HepG2 (cell line): ENCODE measurements around the gene TMEM114. TPM values are rescaled to one million over a fixed set of nuclear protein-coding genes. Genes with fewer than 3 reads are reported as not detected.

Experiments used
- EHMT2 ChIP-seq: fragments of 200-600 bp; sonication (generic); IDR thresholded peaks from 2 replicates; pipeline ENCODE4 v1.7.0; 2017; ENCODE audit warnings: antibody characterized with exemption, low read depth, low read length, borderline replicate concordance
- HDAC1 ChIP-seq: sonication (generic); formaldehyde crosslinking; IDR thresholded peaks from 2 replicates; pipeline ENCODE4 v1.5.1; 2020; ENCODE audit warnings: mild to moderate bottlenecking, missing genetic modification reagents
- MIXL1 ChIP-seq: IDR thresholded peaks from 2 replicates; pipeline ENCODE4 v1.6.1; 2016
- RFX1 ChIP-seq: fragments of 450-650 bp; IDR thresholded peaks from 2 replicates; pipeline ENCODE4 v1.6.1; 2017
- TIGD3 ChIP-seq: sonication (generic); formaldehyde crosslinking; IDR thresholded peaks from 2 replicates; pipeline ENCODE4 v1.5.1; 2020; ENCODE audit warnings: mild to moderate bottlenecking, missing genetic modification reagents, borderline replicate concordance
- ZFP36L1 ChIP-seq: sonication (generic); formaldehyde crosslinking; IDR thresholded peaks from 2 replicates; pipeline ENCODE4 v1.8.0; 2022; ENCODE audit warnings: mild to moderate bottlenecking, missing genetic modification reagents, moderate library complexity
- ZKSCAN8 ChIP-seq: IDR thresholded peaks from 2 replicates; pipeline ENCODE4 v1.6.1; 2016; ENCODE audit warnings: borderline replicate concordance, missing genetic modification reagents, missing compliant biosample characterization
- ZMYM3 ChIP-seq: sonication (generic); formaldehyde crosslinking; IDR thresholded peaks from 2 replicates; pipeline ENCODE4 v1.5.1; 2020; ENCODE audit warnings: mild to moderate bottlenecking, missing genetic modification reagents
- ZNF138 ChIP-seq: sonication (generic); formaldehyde crosslinking; IDR thresholded peaks from 2 replicates; pipeline ENCODE4 v1.5.0; 2020; ENCODE audit warnings: mild to moderate bottlenecking, low read depth, missing genetic modification reagents
- ZNF256 ChIP-seq: sonication (generic); formaldehyde crosslinking; conservative IDR thresholded peaks from 2 replicates; pipeline ENCODE4 v1.4.0; 2020; ENCODE audit warnings: missing genetic modification reagents
- ZNF512 ChIP-seq: sonication (generic); formaldehyde crosslinking; IDR thresholded peaks from 2 replicates; pipeline ENCODE4 v1.4.0; 2020; ENCODE audit warnings: mild to moderate bottlenecking, missing genetic modification reagents
- polyA plus RNA-seq, 8 experiments: library from polyadenylated mRNA; depleted of rRNA in 3 of 8; stranded (reverse) in 7 of 8; unstranded in 1 of 8; fragments of >200 nt; fragmentation: Illumina TruSeq in 4 of 8; extraction: Trizol in 4 of 8; gene quantifications; 2 replicates each; pipeline versions ENCODE4 v1.2.1 to v1.2.3, GENCODE V29; 2011 to 2016; ENCODE audit warnings: low read depth in 4 of 8, missing spikeins in 1 of 8, mixed read lengths in 1 of 8; ENCODE audit not compliant: insufficient read depth in 1 of 8
- total RNA-seq, 5 experiments: library from RNA; depleted of rRNA; stranded (reverse); fragments of >200 nt; fragmentation: Illumina TruSeq; extraction: Trizol; gene quantifications; 2 replicates each; pipeline ENCODE4 v1.2.3, GENCODE V29; 2016; ENCODE audit warnings: low read depth in 1 of 5
- TF ChIP-seq, protein P1 (sequence below): sonication (generic); formaldehyde crosslinking; IDR thresholded peaks from 2 replicates; pipeline ENCODE4 v1.4.0; 2020; ENCODE audit warnings: missing genetic modification reagents, mild to moderate bottlenecking, borderline replicate concordance
- TF ChIP-seq, protein P2 (sequence below): sonication (generic); formaldehyde crosslinking; IDR thresholded peaks from 2 replicates; pipeline ENCODE4 v1.9.0; 2021; ENCODE audit warnings: mild to moderate bottlenecking, missing genetic modification reagents
- TF ChIP-seq, protein P3 (sequence below): sonication (generic); formaldehyde crosslinking; IDR thresholded peaks from 2 replicates; pipeline ENCODE4 v1.5.0; 2020; ENCODE audit warnings: mild to moderate bottlenecking, missing genetic modification reagents

TMEM114 gene
- total and polyA plus RNA-seq, 2 of the 13 experiments (the other 11 are each of a cell fraction or from before 2014, with no cell fraction given): not detected

DNA sequence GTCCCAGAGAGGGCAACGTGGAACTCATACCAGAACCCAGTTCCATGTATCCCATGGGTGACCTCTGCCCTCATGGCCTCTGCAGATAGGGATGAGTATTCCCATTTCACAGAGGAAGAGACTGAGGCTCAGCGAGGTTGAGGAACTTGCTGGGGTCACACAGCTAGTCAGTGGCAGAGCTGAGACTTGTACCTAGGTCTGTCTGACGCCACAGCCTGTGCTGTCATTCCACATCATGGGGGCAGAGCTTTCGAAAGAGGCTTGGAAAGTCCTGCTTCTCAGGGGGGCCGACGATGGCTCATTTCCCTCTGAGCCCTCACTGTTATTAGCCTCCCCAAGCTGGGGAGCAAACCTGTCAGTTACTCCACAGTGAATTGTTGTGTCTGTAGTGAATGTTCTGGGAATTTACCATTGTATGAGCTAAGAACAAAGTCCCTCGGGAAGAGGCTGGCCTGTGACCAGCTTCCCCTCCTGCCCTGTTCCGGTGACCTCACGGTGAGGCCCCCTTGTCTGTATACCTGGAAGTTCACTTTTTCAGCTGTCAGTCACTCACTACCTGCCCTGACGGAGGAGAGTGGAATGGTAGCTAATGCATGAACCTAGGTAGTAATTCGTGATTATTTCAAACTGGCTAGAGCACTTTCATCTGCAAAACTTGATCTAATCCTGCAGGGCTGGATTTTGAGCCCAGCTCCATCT lies 40.1 kb upstream of the TMEM114 start (continued):
- TF ChIP-seq ZNF512 (CRISPR knock-in tag): no peak
- TF ChIP-seq HDAC1 (CRISPR knock-in tag): 0 out of 2 replicates have a peak, but pooled peaks have one; percentile 32
- TF ChIP-seq EHMT2: no peak
- TF ChIP-seq, protein P1, sequence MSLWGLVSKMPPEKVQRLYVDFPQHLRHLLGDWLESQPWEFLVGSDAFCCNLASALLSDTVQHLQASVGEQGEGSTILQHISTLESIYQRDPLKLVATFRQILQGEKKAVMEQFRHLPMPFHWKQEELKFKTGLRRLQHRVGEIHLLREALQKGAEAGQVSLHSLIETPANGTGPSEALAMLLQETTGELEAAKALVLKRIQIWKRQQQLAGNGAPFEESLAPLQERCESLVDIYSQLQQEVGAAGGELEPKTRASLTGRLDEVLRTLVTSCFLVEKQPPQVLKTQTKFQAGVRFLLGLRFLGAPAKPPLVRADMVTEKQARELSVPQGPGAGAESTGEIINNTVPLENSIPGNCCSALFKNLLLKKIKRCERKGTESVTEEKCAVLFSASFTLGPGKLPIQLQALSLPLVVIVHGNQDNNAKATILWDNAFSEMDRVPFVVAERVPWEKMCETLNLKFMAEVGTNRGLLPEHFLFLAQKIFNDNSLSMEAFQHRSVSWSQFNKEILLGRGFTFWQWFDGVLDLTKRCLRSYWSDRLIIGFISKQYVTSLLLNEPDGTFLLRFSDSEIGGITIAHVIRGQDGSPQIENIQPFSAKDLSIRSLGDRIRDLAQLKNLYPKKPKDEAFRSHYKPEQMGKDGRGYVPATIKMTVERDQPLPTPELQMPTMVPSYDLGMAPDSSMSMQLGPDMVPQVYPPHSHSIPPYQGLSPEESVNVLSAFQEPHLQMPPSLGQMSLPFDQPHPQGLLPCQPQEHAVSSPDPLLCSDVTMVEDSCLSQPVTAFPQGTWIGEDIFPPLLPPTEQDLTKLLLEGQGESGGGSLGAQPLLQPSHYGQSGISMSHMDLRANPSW (CRISPR knock-in tag): no peak
- TF ChIP-seq ZFP36L1 (CRISPR knock-in tag): no peak
- TF ChIP-seq ZNF138: no peak
- TF ChIP-seq ZMYM3: peak; percentile 94
- TF ChIP-seq, protein P2, sequence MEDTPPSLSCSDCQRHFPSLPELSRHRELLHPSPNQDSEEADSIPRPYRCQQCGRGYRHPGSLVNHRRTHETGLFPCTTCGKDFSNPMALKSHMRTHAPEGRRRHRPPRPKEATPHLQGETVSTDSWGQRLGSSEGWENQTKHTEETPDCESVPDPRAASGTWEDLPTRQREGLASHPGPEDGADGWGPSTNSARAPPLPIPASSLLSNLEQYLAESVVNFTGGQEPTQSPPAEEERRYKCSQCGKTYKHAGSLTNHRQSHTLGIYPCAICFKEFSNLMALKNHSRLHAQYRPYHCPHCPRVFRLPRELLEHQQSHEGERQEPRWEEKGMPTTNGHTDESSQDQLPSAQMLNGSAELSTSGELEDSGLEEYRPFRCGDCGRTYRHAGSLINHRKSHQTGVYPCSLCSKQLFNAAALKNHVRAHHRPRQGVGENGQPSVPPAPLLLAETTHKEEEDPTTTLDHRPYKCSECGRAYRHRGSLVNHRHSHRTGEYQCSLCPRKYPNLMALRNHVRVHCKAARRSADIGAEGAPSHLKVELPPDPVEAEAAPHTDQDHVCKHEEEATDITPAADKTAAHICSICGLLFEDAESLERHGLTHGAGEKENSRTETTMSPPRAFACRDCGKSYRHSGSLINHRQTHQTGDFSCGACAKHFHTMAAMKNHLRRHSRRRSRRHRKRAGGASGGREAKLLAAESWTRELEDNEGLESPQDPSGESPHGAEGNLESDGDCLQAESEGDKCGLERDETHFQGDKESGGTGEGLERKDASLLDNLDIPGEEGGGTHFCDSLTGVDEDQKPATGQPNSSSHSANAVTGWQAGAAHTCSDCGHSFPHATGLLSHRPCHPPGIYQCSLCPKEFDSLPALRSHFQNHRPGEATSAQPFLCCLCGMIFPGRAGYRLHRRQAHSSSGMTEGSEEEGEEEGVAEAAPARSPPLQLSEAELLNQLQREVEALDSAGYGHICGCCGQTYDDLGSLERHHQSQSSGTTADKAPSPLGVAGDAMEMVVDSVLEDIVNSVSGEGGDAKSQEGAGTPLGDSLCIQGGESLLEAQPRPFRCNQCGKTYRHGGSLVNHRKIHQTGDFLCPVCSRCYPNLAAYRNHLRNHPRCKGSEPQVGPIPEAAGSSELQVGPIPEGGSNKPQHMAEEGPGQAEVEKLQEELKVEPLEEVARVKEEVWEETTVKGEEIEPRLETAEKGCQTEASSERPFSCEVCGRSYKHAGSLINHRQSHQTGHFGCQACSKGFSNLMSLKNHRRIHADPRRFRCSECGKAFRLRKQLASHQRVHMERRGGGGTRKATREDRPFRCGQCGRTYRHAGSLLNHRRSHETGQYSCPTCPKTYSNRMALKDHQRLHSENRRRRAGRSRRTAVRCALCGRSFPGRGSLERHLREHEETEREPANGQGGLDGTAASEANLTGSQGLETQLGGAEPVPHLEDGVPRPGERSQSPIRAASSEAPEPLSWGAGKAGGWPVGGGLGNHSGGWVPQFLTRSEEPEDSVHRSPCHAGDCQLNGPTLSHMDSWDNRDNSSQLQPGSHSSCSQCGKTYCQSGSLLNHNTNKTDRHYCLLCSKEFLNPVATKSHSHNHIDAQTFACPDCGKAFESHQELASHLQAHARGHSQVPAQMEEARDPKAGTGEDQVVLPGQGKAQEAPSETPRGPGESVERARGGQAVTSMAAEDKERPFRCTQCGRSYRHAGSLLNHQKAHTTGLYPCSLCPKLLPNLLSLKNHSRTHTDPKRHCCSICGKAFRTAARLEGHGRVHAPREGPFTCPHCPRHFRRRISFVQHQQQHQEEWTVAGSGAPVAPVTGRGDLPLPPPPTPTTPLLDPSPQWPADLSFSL (CRISPR knock-in tag): no peak
- TF ChIP-seq TIGD3 (CRISPR knock-in tag): no peak
- no peak for TF ChIP-seq ZNF256 (CRISPR knock-in tag)
- TF ChIP-seq ZKSCAN8: no peak
- TF ChIP-seq, protein P3, sequence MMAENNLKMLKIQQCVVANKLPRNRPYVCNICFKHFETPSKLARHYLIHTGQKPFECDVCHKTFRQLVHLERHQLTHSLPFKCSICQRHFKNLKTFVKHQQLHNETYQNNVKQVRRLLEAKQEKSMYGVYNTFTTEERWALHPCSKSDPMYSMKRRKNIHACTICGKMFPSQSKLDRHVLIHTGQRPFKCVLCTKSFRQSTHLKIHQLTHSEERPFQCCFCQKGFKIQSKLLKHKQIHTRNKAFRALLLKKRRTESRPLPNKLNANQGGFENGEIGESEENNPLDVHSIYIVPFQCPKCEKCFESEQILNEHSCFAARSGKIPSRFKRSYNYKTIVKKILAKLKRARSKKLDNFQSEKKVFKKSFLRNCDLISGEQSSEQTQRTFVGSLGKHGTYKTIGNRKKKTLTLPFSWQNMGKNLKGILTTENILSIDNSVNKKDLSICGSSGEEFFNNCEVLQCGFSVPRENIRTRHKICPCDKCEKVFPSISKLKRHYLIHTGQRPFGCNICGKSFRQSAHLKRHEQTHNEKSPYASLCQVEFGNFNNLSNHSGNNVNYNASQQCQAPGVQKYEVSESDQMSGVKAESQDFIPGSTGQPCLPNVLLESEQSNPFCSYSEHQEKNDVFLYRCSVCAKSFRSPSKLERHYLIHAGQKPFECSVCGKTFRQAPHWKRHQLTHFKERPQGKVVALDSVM (CRISPR knock-in tag): no peak
- no peak for TF ChIP-seq MIXL1 (CRISPR knock-in tag)
- no peak for TF ChIP-seq RFX1
